PC-3 (cell line): Measurements from ENCODE around the gene NARS2. TPM values are rescaled to one million over a fixed set of nuclear protein-coding genes. Genes with fewer than 3 reads are reported as not detected.
"Not testable (repeated sequence)": the region's sequence is repeated elsewhere in the genome, so short reads cannot be mapped to it uniquely, and the experiment has no call there.

ENCODE experiments used
- ATAC-seq: fragments of 200-7000 bp; cut with Tn5 transposase; 2 replicates; pipeline ENCODE4 v1.9.1; 2020; ENCODE audit warnings: mild to moderate bottlenecking, moderate library complexity
- BruUV-seq: library from RNA; stranded (reverse); fragments of 400-500 nt; replicated peaks from 2 replicates; lab custom pipeline; 2021; lab: Mats Ljungman, UMichigan
- CTCF ChIA-PET: fragments of 300-600 bp; sonication (Branson Sonifier 250); formaldehyde crosslinking; loops from one replicate; lab custom pipeline; 2022; ENCODE audit warnings: antibody characterized with exemption; lab: Charles Lee
- POLR2A ChIA-PET: fragments of 300-600 bp; sonication (Branson Sonifier 250); formaldehyde crosslinking; loops from one replicate; lab custom pipeline; 2022; ENCODE audit warnings: antibody characterized with exemption; ENCODE audit not compliant: unreplicated experiment; lab: Charles Lee
- DNase-seq: peaks from one replicate; pipeline ENCODE4 v3.0.0-alpha.2; 2015
- H2AFZ ChIP-seq: fragments of 300-600 bp; sonication (generic); 2 replicates; pipeline ENCODE4 v1.6.0; 2016; ENCODE audit warnings: antibody characterized with exemption, low read length
- H3F3A ChIP-seq: fragments of 300-600 bp; sonication (generic); one replicate; pipeline ENCODE4 v1.6.0; 2017; ENCODE audit warnings: antibody characterized with exemption, low read length, control low read depth, mild to moderate bottlenecking; ENCODE audit not compliant: unreplicated experiment
- H3K27ac ChIP-seq: fragments of 300-600 bp; sonication (generic); 2 replicates; pipeline ENCODE4 v1.5.1; 2016; ENCODE audit warnings: mild to moderate bottlenecking, low read length
- H3K27me3 ChIP-seq: fragments of 300-600 bp; sonication (generic); 2 replicates; pipeline ENCODE4 v1.6.1; 2016; ENCODE audit warnings: low read length, mixed read lengths
- H3K36me3 ChIP-seq: fragments of 300-600 bp; sonication (generic); 2 replicates; pipeline ENCODE4 v1.6.1; 2016; ENCODE audit warnings: low read depth, mixed run types, low read length, mixed read lengths
- H3K4me1 ChIP-seq: fragments of 300-600 bp; sonication (generic); 2 replicates; pipeline ENCODE4 v1.5.1; 2016; ENCODE audit warnings: low read length; ENCODE audit not compliant: insufficient read depth
- H3K4me2 ChIP-seq: fragments of 300-600 bp; sonication (generic); 2 replicates; pipeline ENCODE4 v1.6.0; 2016; ENCODE audit warnings: low read length
- H3K4me3 ChIP-seq: fragments of 300-600 bp; sonication (generic); 2 replicates; pipeline ENCODE4 v1.5.1; 2016; ENCODE audit warnings: mild to moderate bottlenecking, low read length, mixed read lengths
- H3K79me2 ChIP-seq: fragments of 300-600 bp; sonication (generic); 2 replicates; pipeline ENCODE4 v1.6.1; 2017; ENCODE audit warnings: low read length, mixed read lengths
- H3K9ac ChIP-seq: fragments of 300-600 bp; sonication (generic); 2 replicates; pipeline ENCODE4 v1.6.0; 2016; ENCODE audit warnings: mild to moderate bottlenecking, low read length
- H3K9me2 ChIP-seq: fragments of 300-600 bp; sonication (generic); replicated peaks from 2 replicates; pipeline ENCODE4 v1.6.1; 2016; ENCODE audit warnings: mixed run types, low read length, mixed read lengths
- H3K9me3 ChIP-seq: fragments of 300-600 bp; sonication (generic); 2 replicates; pipeline ENCODE4 v1.6.1; 2016; ENCODE audit warnings: low read length, mixed read lengths
- H4K20me1 ChIP-seq: fragments of 300-600 bp; sonication (generic); 2 replicates; pipeline ENCODE4 v1.6.1; 2016; ENCODE audit warnings: low read length, mixed read lengths
- CTCF ChIP-seq: fragments of 300-600 bp; sonication (generic); conservative IDR thresholded peaks from 2 replicates; pipeline ENCODE4 v1.5.1; 2017; ENCODE audit warnings: antibody characterized with exemption, low read depth, mild to moderate bottlenecking, low read length
- EZH2 ChIP-seq: fragments of 300-600 bp; sonication (generic); IDR thresholded peaks from one replicate; pipeline ENCODE4 v1.6.1; 2017; ENCODE audit warnings: antibody characterized with exemption, mild to moderate bottlenecking, low read length; ENCODE audit not compliant: unreplicated experiment
- EZH2phosphoT487 ChIP-seq: fragments of 300-600 bp; sonication (generic); IDR thresholded peaks from 2 replicates; pipeline ENCODE4 v1.6.1; 2018; ENCODE audit warnings: mild to moderate bottlenecking, antibody characterized with exemption, low read length, borderline replicate concordance
- intact Hi-C: fragments of 100-400 bp; cut with micrococcal nuclease; formaldehyde crosslinking; loops from 2 replicates; pipeline ENCODE4 v1.9.0; 2023
- total RNA-seq: library from RNA; depleted of rRNA; stranded (reverse); fragments of >200 nt; gene quantifications from 2 replicates; pipeline ENCODE4 v1.2.3, GENCODE V29; 2014

Gene NARS2
- total RNA-seq, 1 experiment from 2014 or later = 33.5 TPM

GRCh38 chr11:78467370-78467769, 107.3 kb downstream of the NARS2 start:
- CTCF ChIA-PET = no interaction called here

GRCh38 chr11:78465169-78465942, 109.3 kb downstream of the NARS2 start:
- TF ChIP-seq EZH2phosphoT487 (no peak), EZH2 (no peak), CTCF (no peak)
- H3K4me2 ChIP-seq = no peak overlapping the region
- no peak overlapping the region for H3K27ac ChIP-seq
- peaks cover 10% of the 10 kb centered on the region; the same call in 1 of the 2 replicates for H3K36me3 ChIP-seq
- H3K4me3 ChIP-seq = no peak overlapping the region
- no peaks in the 10 kb centered on the region for H3K79me2 ChIP-seq
- BruUV-seq = no TSS peak
- no peaks in the 10 kb centered on the region for H3K9me2 ChIP-seq
- H3K4me1 ChIP-seq = peaks cover 10% of the 10 kb centered on the region
- no peaks in the 10 kb centered on the region for H3K9me3 ChIP-seq
- H2AFZ ChIP-seq = no peak overlapping the region
- ChIA-PET CTCF (interaction anchor here (0.6 kb wide), 2 partner anchors 11 to 99 kb away, joined by 3 read pairs; no protein-coding TSS in a partner anchor), POLR2A (no interaction called here)
- no peaks in the 10 kb centered on the region for H4K20me1 ChIP-seq
- no peaks in the 10 kb centered on the region for H3F3A ChIP-seq
- no peak for DNase-seq
- intact Hi-C loops = no loop called here
- ATAC-seq = no peak
- H3K9ac ChIP-seq = no peak overlapping the region
- H3K27me3 ChIP-seq = no peaks in the 10 kb centered on the region

More at GRCh38 chr11:78467370-78467769, 107.3 kb downstream of the NARS2 start:
- BruUV-seq = no TSS peak
- no peaks in the 10 kb centered on the region for H3K4me1 ChIP-seq
- no peak for TF ChIP-seq EZH2
- no peak for TF ChIP-seq EZH2phosphoT487
- no peak for TF ChIP-seq CTCF
- no peak for DNase-seq
- no peak overlapping the region for H3K9ac ChIP-seq
- no peak overlapping the region for H3K4me2 ChIP-seq
- H3K79me2 ChIP-seq = no peaks in the 10 kb centered on the region
- intact Hi-C loops = no loop called here
- no peak for ATAC-seq
- POLR2A ChIA-PET = interaction anchor here (0.6 kb wide), 1 partner anchor 770 kb away, joined by 16 read pairs; no protein-coding TSS in a partner anchor
- no peaks in the 10 kb centered on the region for H3K27me3 ChIP-seq
- no peaks in the 10 kb centered on the region for H4K20me1 ChIP-seq
- H3K4me3 ChIP-seq = no peak overlapping the region
- H3K9me2 ChIP-seq = no peaks in the 10 kb centered on the region
- H3K36me3 ChIP-seq = 0 out of 2 replicates have a peak, but pooled peaks cover 3% of the 10 kb centered on the region
- no peak overlapping the region for H2AFZ ChIP-seq
- H3K9me3 ChIP-seq = no peaks in the 10 kb centered on the region
- no peak overlapping the region for H3K27ac ChIP-seq
- H3F3A ChIP-seq = no peaks in the 10 kb centered on the region

- H2AFZ ChIP-seq, H3K4me3 ChIP-seq, ATAC-seq, H3K9ac ChIP-seq, H3K27me3 ChIP-seq, H3K79me2 ChIP-seq, POLR2A ChIA-PET, CTCF ChIA-PET, H4K20me1 ChIP-seq, DNase-seq, H3F3A ChIP-seq, H3K9me3 ChIP-seq, H3K27ac ChIP-seq, H3K4me2 ChIP-seq, intact Hi-C loops, H3K9me2 ChIP-seq, BruUV-seq: not testable (repeated sequence)
- Histone ChIP-seq H3K36me3 (peaks cover 10% of the 10 kb centered on the region; the same call in 1 of the 2 replicates), H3K4me1 (peaks cover 15% of the 10 kb centered on the region)
Measured at GRCh38 chr11:78464787-78465168, 109.9 kb downstream of the NARS2 start.
